HG03457 (cell line): Measurements from ENCODE around the gene GALR1.
"Not testable (repeated sequence)": the region's sequence is repeated elsewhere in the genome, so short reads cannot be mapped to it uniquely, and the experiment has no call there.

Source experiments
- ATAC-seq: cut with Tn5 transposase; IDR thresholded peaks from one replicate; pipeline ENCODE4 v1.9.1; 2021; ENCODE audit warnings: moderate number of reproducible peaks; ENCODE audit not compliant: unreplicated experiment

The GALR1 gene, protein sequence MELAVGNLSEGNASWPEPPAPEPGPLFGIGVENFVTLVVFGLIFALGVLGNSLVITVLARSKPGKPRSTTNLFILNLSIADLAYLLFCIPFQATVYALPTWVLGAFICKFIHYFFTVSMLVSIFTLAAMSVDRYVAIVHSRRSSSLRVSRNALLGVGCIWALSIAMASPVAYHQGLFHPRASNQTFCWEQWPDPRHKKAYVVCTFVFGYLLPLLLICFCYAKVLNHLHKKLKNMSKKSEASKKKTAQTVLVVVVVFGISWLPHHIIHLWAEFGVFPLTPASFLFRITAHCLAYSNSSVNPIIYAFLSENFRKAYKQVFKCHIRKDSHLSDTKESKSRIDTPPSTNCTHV

DNA sequence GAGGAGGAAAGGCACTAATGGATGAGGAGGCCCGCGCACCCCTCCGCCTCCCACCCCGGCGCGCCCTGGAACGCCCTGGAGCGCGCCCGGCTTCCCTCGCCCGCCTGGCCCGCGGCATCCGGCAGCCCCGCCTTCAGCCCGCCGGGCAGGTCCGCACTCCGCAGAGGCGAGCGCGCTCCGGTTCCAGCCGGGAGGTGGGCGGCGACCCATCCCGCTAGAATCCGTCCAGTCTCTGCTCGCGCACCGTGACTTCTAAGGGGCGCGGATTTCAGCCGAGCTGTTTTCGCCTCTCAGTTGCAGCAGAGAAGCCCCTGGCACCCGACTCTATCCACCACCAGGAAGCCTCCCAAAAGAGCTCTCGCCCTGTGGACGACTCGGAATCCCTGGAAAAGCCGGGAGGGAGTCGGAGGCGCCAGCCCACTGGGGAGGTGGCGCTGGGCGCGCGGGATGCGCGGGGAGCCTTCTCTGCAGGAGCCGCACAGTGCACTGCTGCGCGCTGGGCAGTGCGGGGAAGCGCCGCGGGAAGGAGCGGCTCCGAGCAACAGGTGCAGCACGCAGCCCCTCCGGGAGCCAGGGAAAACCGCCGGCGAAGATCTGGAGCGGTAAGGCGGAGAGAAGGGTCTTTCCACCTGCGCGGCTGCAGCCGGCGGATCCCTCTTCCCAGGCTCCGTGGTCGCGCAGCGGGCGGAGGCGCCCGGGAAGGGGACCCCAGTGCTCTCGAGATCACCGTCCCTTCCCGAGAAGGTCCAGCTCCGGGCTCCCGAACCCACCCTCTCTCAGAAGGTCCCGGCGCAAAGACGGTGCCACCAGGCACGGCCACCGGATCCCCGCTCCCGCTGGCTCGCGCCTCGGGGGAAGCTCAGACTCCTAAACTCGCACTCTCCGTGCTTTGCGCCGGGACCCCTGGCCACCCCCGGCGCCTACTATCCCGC, at the start of gene GALR1:
Gene GALR1 (plus strand): TSS at position 280 of the 932 bp plus-strand sequence. CDS start 701 bp downstream, outside the sequence.
- ATAC-seq, result no peak

- ATAC-seq, result no peak
Observed at GRCh38 chr18:77201506-77201905, 48.1 kb upstream of the GALR1 start.

DNA sequence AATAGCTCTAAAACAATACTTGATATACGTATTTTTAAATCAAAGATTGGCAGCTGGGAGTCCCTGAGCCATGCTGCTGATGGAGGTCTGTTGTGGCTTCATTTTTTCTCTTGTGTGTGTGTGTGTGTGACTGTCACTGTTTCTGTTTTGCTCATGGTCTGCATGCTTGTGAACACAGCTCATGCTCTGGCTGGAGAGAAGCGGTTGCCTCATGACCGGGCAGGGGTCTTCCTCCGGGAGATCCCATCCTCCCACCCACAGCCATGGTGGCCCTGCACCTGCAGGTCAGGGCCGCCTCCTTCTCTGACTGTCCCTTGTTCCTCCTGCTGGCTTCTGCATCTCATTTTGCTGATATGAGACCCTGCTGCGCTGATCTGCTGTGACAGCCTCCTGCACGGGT, 47.3 kb upstream of the GALR1 start:
- ATAC-seq, result no peak

- no peak for ATAC-seq
Observed at GRCh38 chr18:77203071-77203470, 46.6 kb upstream of the GALR1 start.

DNA sequence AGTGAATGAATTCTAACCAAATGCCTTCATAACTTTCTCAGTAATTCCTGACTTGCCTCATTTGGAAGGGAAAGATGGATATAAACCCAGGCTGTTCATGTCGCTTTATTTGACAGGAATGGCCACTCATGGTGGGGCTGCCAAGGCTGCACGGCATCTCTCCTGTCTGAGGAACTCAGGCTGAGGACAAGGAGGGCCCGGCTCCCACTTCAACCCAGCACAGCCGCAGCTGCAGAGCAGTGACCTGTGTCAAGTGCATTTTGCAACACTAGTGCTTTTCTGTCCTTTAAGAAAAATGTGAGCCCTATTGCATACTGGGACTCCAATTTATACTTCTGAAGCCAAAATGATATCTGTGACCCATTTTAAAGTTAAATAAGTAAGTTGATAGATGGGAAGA, 45.8 kb upstream of the GALR1 start:
- no peak for ATAC-seq

- no peak for ATAC-seq
Observed at GRCh38 chr18:77205769-77206168, 43.9 kb upstream of the GALR1 start.

GRCh38 chr18:77206676-77207374, 42.8 kb upstream of the GALR1 start:
- ATAC-seq, result no peak

GRCh38 chr18:77207540-77207939, 42.1 kb upstream of the GALR1 start:
- no peak for ATAC-seq

- peak; percentile 72 for ATAC-seq
Observed at GRCh38 chr18:77208964-77209363, 40.7 kb upstream of the GALR1 start.

DNA sequence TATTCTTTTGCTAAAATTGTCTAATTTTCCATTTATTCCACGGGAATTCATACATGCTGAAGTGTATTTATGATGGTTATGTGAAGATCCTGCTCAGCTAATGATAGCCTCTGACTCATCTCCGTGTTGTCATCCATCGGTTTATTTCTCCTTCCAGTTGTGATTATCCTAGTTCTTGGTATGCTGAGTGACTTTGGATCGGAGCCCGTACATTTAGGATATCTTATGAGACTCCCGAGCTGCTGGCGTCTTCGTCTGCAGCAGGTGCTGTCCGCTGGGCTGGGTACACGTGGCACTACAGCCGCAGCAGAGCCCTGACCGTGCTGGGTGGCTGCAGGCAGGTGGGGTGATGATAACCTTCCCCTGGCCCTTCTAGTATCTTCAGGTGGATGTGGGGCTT, 40.1 kb upstream of the GALR1 start:
- no peak for ATAC-seq

GRCh38 chr18:77210249-77210648, 39.4 kb upstream of the GALR1 start:
- no peak for ATAC-seq

DNA sequence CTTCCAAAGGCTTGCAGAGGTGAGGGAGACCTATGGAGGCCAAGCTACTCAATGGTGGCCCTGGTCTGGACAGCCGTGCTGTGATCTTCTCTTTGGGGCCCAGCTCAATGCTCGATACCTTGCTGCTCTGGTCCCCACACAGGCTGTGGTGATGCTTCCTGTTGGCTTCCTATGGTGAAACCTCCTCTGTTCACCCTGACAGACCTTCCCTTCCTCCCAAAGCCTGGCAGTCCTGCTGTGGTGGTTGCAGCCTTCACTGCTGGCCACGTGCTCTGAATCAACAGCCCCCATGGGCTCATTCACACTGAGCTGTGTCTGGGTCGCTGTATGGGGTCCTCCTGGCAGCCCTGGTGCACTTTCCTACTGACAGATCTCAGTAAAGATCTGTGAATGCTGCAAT, 31.0 kb upstream of the GALR1 start:
- no peak for ATAC-seq

DNA sequence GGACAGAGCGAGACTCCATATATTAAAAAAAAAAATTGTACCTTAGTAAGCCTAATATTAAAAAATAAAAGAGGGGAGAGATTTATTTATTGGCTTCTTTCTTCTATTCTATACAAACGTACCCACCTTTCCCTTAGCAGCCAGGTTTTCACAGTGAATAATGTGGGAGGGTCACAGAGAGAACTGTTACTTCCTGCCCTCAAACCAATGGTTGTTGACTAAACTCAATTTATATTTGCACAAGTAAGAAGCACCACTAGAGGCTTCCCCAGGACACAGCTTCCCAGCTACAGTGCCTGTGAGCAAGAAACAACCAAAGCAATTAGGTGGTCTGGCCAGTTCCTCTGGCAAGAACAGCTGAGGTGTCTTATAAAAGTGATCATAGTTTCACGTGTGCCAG, 28.9 kb upstream of the GALR1 start:
- no peak for ATAC-seq

- no peak for ATAC-seq
Observed at GRCh38 chr18:77222464-77222863, 27.2 kb upstream of the GALR1 start.

DNA sequence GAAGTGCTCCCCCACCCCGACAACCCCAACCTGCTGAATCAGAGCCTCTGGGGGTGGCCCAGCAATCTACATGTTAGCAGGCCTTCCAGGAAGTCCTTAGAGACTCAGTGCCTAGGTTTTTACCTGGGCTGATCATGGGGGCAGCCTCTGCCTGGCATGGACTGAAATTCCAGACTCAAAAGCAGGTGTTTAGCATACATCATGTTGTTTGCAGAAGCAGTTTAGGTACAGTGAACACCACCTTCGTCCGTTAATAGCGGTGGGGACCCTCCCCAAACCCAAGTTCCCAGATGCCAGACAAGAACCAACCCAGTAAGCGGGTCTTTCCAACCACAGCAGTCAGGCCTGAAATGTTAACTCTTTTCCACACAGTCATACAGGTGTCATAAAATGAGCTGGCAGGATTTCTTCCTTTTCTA, 26.4 kb upstream of the GALR1 start:
- no peak for ATAC-seq

GRCh38 chr18:77223653-77224052, 26.0 kb upstream of the GALR1 start:
- ATAC-seq, result no peak

DNA sequence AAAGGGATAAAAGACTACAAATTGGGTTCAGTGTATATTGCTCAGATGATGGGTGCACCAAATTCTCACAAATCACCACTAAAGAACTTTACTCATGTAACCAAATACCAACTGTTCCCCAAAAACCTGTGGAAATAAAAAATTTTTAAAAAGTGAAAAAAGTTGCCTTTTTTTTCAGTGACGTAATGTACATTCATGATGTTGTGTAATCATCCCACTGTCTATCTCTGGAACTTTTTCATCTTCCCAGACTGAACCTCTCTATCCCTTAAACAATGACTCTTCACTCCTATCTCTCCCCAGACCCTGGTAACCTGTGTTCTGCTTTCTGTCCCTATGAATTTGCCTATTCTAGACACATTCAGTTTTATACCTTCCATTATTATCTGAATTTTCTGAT, 19.0 kb upstream of the GALR1 start:
- ATAC-seq, result no peak

- no peak for ATAC-seq
Observed at GRCh38 chr18:77234504-77235365, 14.9 kb upstream of the GALR1 start.

GRCh38 chr18:77239285-77239684, 10.4 kb upstream of the GALR1 start:
- ATAC-seq, result not testable (repeated sequence)

DNA sequence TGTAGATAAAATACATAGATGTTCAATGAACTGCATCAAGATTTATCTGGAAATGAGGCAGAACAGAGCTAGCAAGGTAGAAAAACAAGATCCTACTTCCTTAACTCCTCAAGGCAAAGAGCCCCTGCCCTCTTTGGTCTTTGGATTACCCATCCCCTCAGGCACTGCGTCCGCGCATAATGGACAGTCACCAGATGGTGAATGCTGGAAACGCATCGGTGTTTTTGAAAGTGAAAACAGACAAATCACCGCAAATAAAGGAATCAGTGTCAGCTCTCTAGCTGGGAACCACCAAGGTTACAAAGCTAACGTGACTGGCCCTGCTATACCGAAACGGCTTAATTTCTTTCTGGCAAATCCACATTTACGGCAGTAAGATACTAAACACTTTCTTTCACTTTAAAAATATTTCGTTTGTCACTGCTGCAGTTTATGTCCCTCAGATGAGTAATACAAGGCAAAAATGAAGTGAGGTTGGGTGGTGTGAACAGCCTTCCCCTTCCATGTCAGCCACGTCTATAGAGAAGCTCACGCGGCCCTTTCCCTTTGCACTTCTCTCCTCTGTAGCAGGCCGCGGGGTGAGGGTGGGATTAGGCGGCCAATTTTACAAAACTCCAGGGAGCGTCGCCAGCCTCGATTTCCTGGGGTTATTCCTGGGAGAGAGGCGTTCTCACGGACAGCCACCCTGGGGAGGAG, 627 bp upstream of the GALR1 start:
- ATAC-seq, result no peak
